Measurements from ENCODE around the gene DBI.

- TF ChIP-seq CTCF (IDR thresholded peaks at IDR 0.05; ENCODE audit: poor library complexity) (no peak), EZH2phosphoT487 (IDR thresholded peaks at IDR 0.05; ENCODE audit: low read depth, severe bottlenecking, unreplicated experiment) (no peak), EZH2 (IDR thresholded peaks at IDR 0.05; ENCODE audit: borderline replicate concordance) (no peak)
Observed at GRCh38 chr2:119364798-119365197, 2.0 kb upstream of the DBI start.
